GM12891 (cell line): ENCODE results near the gene RETREG3.
"Not testable (repeated sequence)": the region's sequence is repeated elsewhere in the genome, so short reads cannot be mapped to it uniquely, and the experiment has no call there.

Source experiments
- DNase-seq: peaks from one replicate; pipeline ENCODE4 v3.0.0; 2011; ENCODE audit warnings: low spot score; ENCODE audit not compliant: insufficient read length
- FAIRE-seq: peaks from 2 replicates; lab custom pipeline; 2011; peaks lifted over from hg19 to GRCh38; lab: Jason Lieb, UNC
- PAX5 ChIP-seq: IDR thresholded peaks from 2 replicates; pipeline ENCODE4 v1.6.1; 2011; ENCODE audit warnings: low read length, moderate library complexity, mild to moderate bottlenecking; ENCODE audit not compliant: insufficient read depth, severe bottlenecking
- POLR2A ChIP-seq: IDR thresholded peaks from 2 replicates; pipeline ENCODE4 v1.6.1; 2011; ENCODE audit warnings: low read depth, low read length, control low read depth
- POLR2AphosphoS5 ChIP-seq: IDR thresholded peaks from 2 replicates; pipeline ENCODE4 v1.6.1; 2011; ENCODE audit warnings: low read depth, low read length, control low read depth
- POU2F2 ChIP-seq: IDR thresholded peaks from 2 replicates; pipeline ENCODE4 v1.6.1; 2011; ENCODE audit warnings: low read depth, mild to moderate bottlenecking, control low read depth, low read length, moderate library complexity
- SPI1 ChIP-seq: IDR thresholded peaks from 2 replicates; pipeline ENCODE4 v1.6.1; 2011; ENCODE audit warnings: low read depth, low read length, control low read depth
- TAF1 ChIP-seq: IDR thresholded peaks from 2 replicates; pipeline ENCODE4 v1.6.1; 2011; ENCODE audit warnings: low read depth, low read length, control low read depth

RETREG3 gene

DNA sequence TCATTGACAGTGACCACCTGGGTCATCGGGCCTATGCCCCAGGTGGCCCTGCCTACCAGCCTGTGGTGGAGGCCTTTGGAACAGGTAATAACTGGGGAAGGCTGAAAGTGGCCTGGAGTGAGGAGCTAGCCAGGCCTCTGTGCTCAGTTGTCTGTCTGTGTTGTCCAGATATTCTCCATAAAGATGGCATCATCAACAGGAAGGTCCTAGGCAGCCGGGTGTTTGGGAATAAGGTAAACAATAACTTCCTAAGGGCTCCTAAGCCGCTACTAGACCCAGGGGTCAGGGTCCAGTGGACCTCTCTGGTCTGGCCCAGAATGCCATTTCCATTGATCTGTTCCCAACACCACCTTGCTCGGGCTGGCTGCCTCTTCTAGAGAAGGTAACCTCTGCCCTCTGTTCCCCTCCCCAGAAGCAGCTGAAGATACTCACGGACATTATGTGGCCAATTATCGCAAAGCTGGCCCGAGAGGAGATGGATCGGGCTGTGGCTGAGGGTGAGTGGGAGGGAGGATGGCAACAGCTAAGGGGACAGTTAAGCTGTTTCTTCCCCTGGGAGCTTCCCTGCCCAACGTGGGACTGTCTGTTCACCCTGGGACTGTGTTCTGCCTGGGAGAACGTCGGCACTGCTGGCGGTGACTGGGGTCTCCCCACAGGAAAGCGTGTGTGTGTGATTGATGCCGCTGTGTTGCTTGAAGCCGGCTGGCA lies 44.2 kb downstream of the RETREG3 start:
- TF ChIP-seq POLR2A (no peak), POLR2AphosphoS5 (no peak), PAX5 (no peak), POU2F2 (no peak), TAF1 (no peak), SPI1 (no peak)
- no peak for DNase-seq
- FAIRE-seq, result no peak

DNA sequence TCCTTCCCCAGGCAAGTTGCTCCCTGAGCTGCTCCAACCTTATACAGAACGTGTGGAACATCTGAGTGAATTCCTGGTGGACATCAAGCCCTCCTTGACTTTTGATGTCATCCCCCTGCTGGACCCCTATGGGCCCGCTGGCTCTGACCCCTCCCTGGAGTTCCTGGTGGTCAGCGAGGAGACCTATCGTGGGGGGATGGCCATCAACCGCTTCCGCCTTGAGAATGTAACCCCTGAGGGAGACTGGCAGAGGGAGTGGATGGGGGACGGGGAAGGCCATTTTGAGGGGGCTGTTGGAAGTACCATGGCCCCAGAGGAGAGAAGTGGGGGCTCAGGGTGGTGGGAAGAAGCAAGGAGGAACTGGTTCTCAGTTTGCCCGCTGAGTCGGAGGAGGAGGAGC lies 45.2 kb downstream of the RETREG3 start:
- no peak for DNase-seq
- FAIRE-seq, result no peak
- TF ChIP-seq TAF1 (no peak), POLR2AphosphoS5 (0 out of 2 replicates have a peak, but pooled peaks have one; percentile 4)

DNA sequence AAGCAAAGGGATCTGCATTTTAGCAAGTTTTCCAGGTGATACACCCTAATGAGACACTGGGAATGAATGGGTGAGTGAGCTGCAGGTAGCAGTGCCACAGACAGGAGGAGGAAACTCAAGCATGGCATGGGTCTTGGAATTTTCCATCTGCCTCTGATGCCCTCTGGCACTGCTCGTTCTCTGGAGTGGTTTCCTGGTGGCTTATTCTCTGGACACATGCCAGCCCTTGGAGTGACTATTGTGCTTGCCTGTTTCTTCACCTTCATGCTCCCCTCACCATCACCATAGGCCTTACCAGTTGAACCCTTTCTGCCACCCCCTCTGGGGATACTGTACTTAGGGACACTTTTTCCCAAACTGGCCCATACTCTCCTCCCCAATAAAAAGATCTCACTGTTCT lies 45.6 kb downstream of the RETREG3 start:
- TF ChIP-seq TAF1 (no peak), POLR2AphosphoS5 (0 out of 2 replicates have a peak, but pooled peaks have one; percentile 10), SPI1 (no peak), POU2F2 (no peak)
- DNase-seq (no peak), FAIRE-seq (no peak)

DNA sequence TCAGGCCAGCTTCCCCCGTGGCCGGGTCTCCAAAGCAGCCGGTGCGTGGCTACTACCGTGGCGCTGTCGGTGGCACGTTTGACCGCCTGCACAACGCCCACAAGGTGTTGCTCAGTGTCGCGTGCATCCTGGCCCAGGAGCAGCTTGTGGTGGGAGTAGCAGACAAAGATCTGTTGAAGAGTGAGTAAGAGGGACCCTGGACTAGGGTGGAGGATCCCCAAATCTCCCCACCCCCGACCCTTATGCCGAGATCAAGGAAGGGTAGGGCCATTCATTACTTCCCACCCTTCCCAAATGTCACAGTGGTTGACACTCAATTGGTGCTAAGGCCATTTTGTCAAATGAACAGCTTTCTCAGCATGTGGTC lies 46.0 kb downstream of the RETREG3 start:
- TF ChIP-seq POU2F2 (no peak), POLR2A (no peak), TAF1 (no peak), SPI1 (no peak), POLR2AphosphoS5 (no peak), PAX5 (no peak)
- DNase-seq (no peak), FAIRE-seq (peak; percentile 83)

- FAIRE-seq (peak; percentile 9), DNase-seq (no peak)
- no peak for TF ChIP-seq PAX5
- TF ChIP-seq SPI1, result no peak
- no peak for TF ChIP-seq POLR2A
- TF ChIP-seq POU2F2, result no peak
- no peak for TF ChIP-seq TAF1
- TF ChIP-seq POLR2AphosphoS5, result no peak
These were observed 46.6 kb downstream of the RETREG3 start for GRCh38 chr17:42562388-42563142.

DNA sequence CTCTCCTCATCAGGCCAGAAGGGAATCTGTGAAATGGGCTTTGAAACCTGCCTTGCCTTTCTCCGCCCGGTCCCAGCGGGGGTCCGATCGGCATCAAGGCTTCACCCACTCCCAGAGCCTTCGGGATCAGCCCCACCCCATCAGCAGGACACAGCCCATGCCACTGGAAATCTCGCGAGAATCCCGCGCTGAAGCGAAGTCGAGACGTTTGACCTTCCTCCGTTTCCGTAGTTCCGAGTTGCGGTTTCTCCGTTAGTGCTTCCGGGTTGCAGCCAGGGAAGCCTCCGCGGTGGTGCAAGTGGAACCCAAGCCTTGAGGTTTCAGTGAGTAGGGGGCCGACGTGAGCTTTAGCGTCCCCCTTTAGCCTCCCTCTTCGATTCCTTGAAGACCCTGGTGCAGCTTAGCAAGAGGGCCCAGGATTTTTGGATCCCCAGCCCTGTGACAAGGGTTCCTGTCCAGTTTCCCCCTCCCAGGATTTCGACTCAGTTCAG lies 47.2 kb downstream of the RETREG3 start, which contains the start of gene COASY:
Gene COASY, plus strand, starts transcription at position 252 of the 491 bp plus-strand sequence. CDS start 475 bp downstream, outside the sequence.
- peak; percentile 94 for FAIRE-seq
- DNase-seq, result peak; percentile 96
- TF ChIP-seq POLR2AphosphoS5 (peak; percentile 93), SPI1 (no peak), POU2F2 (peak; percentile 85), PAX5 (no peak), POLR2A (peak; percentile 87), TAF1 (peak; percentile 88)

- no peak for DNase-seq
- TF ChIP-seq PAX5 (no peak), SPI1 (no peak), POLR2AphosphoS5 (no peak), TAF1 (no peak), POU2F2 (no peak), POLR2A (no peak)
- no peak for FAIRE-seq
These were observed 48.9 kb downstream of the RETREG3 start for GRCh38 chr17:42560246-42560645.

DNA sequence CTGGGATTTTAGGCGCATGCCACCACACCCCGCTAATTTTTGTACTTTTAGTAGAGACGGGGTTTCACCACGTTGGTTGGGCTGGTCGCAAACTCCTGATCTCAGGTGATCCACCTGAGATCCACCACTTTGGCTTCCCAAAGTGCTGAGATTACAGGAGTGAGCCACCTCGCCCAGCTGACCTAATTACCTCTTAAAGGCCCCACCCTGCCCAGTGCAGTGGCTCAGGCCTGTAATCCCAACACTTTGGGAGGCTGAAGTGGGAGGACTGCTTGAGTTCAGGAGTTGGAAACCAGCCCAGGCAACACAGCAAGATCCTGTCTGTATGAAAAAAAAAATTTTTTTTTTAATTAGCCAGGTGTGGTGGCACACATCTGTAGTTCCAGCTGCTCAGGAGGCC lies 50.1 kb downstream of the RETREG3 start:
- no peak for DNase-seq
- no peak for FAIRE-seq
- TF ChIP-seq POU2F2 (no peak), POLR2AphosphoS5 (no peak), SPI1 (no peak), TAF1 (no peak), POLR2A (no peak), PAX5 (no peak)

GRCh38 chr17:42555961-42556617 lies 53.1 kb downstream of the RETREG3 start:
- DNase-seq, result not testable (repeated sequence)
- FAIRE-seq, result peak; percentile 80
